Thyroid gland (tissue), 4 donors: ENCODE measurements around the gene IFT81. TPM values are rescaled to one million over a fixed set of nuclear protein-coding genes. Genes with fewer than 3 reads are reported as not detected.

ENCODE experiments used
- DNase-seq, 2 donors: peaks; one replicate each; pipeline ENCODE4 v3.0.0-alpha.2; 2019
- H3K27ac ChIP-seq, 3 donors: fragments of 200-600 bp; sonication (generic); 1 replicate in 2 of 3; 2 replicates in 1 of 3; pipeline ENCODE4 v1.5.1; 2016 to 2019; ENCODE audit warnings: mild to moderate bottlenecking in 1 of 3, moderate library complexity in 1 of 3
- H3K27me3 ChIP-seq: fragments of 200-600 bp; sonication (generic); one replicate; pipeline ENCODE4 v1.5.1; 2019
- H3K36me3 ChIP-seq, 2 donors: fragments of 200-600 bp; sonication (generic); one replicate each; pipeline ENCODE4 v1.5.1; 2016 to 2019
- H3K4me1 ChIP-seq, 2 donors: fragments of 200-600 bp; sonication (generic); one replicate each; pipeline ENCODE4 v1.5.1; 2017 to 2019
- H3K4me3 ChIP-seq, 3 donors: fragments of 200-600 bp; sonication (generic); replicated peaks in 1 of 3; 1 replicate in 2 of 3; 2 replicates in 1 of 3; pipeline ENCODE4 v1.5.1; 2016; ENCODE audit warnings: mild to moderate bottlenecking in 1 of 3
- H3K9me3 ChIP-seq: fragments of 200-600 bp; sonication (generic); one replicate; pipeline ENCODE4 v1.5.1; 2017
- CTCF ChIP-seq, 6 experiments: fragments of 200-600 bp in 3 of 6; fragments of 450-650 bp in 3 of 6; sonication (generic) in 3 of 6; IDR thresholded peaks; one replicate each; pipeline ENCODE4 v1.5.1; 2016 to 2019; ENCODE audit warnings: antibody characterized with exemption in 6 of 6, mild to moderate bottlenecking in 2 of 6, inconsistent platforms in 1 of 6, moderate library complexity in 1 of 6
- POLR2A ChIP-seq, 2 donors: fragments of 450-650 bp; IDR thresholded peaks; one replicate each; pipeline ENCODE4 v1.6.1; 2017; ENCODE audit warnings: antibody characterized with exemption in 2 of 2, mild to moderate bottlenecking in 2 of 2, moderate library complexity in 1 of 2
- WGBS, 2 donors: methylation state at CpG; one replicate each; pipeline ENCODE4 v1.1.5; 2017; 5-methylcytosine and 5-hydroxymethylcytosine counted together
- intact Hi-C: fragments of 100-400 bp; cut with DNase I; formaldehyde crosslinking; loops from one replicate; pipeline ENCODE4 v1.15.1; 2023
- total RNA-seq, 4 donors: library from RNA; depleted of rRNA; stranded (reverse); fragments of >200 nt; gene quantifications; one replicate each; pipeline ENCODE4 v1.2.3, GENCODE V29; 2016

Gene IFT81
- total RNA-seq, 4 donors from 2014 or later, result 21.6 to 36.0 (median 29.5) TPM

GRCh38 chr12:110258466-110258865 is 134.3 kb downstream of the IFT81 start:
- no peaks in the 10 kb centered on the region for H3K36me3 ChIP-seq
- H3K4me3 ChIP-seq, result no peak overlapping the region
- H3K4me1 ChIP-seq, result peaks cover 0 to 8% of the 10 kb centered on the region in 2 donors
- intact Hi-C loops, result no loop called here
- no peak overlapping the region for H3K27ac ChIP-seq
- H3K9me3 ChIP-seq, result no peaks in the 10 kb centered on the region
- H3K27me3 ChIP-seq, result no peaks in the 10 kb centered on the region
- TF ChIP-seq POLR2A (IDR thresholded peaks at IDR 0.05), result no peak
- no peak for TF ChIP-seq CTCF (IDR thresholded peaks at IDR 0.05)
- WGBS, 2 donors, result 93 to 94% methylated on average over 12 of the region's 12 CpGs
- DNase-seq, result no peak

- TF ChIP-seq POLR2A (IDR thresholded peaks at IDR 0.05), result no peak
- TF ChIP-seq CTCF (IDR thresholded peaks at IDR 0.05), result no peak
- no peak overlapping the region for H3K4me3 ChIP-seq
- H3K27ac ChIP-seq, result no peak overlapping the region
- peaks cover 0 to 4% of the 10 kb centered on the region in 2 donors for H3K4me1 ChIP-seq
- no peaks in the 10 kb centered on the region for H3K27me3 ChIP-seq
- no peaks in the 10 kb centered on the region for H3K36me3 ChIP-seq
- no peaks in the 10 kb centered on the region for H3K9me3 ChIP-seq
- DNase-seq, result no peak
- WGBS, 2 donors, result 66 to 82% methylated on average over 17 of the region's 17 CpGs
- intact Hi-C loops, result no loop called here
These were observed 138.6 kb downstream of the IFT81 start for GRCh38 chr12:110262442-110263388.

DNA sequence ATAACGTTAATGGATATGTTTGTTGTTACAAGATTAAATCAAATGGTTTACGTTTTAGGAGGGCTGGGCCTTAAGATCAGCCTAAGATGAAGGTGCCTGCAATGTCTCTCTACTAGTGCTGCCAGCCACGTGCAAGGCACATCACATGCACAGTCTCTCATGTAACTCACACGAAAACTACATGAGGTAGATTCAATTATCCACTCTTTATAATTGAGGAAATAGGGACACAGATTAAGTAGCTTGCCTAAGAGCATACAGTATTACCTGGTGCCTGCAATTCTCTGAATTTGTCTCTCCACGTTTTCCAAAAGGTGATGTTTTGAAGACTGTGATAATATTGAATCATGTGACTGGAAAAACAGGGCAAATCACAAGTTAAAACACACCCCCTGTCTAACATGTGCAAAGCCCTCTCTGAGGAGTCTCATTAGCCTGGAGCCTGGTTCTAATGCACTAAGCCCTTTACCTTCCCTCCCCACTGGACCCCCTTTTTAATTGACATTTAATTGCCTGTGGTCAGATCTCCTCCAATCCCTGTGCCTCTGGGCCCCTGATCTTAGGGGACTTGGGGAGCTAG is 142.3 kb downstream of the IFT81 start:
- Histone ChIP-seq H3K4me3 (no peak overlapping the region), H3K9me3 (no peaks in the 10 kb centered on the region), H3K36me3 (no peaks in the 10 kb centered on the region), H3K27me3 (no peaks in the 10 kb centered on the region), H3K27ac (no peak overlapping the region), H3K4me1 (peaks cover 9 to 22% of the 10 kb centered on the region in 2 donors)
- DNase-seq, result no peak
- WGBS, 2 donors, result 81 to 84% methylated on average over 5 of the region's 5 CpGs
- intact Hi-C loops, result no loop called here
- no peak for TF ChIP-seq CTCF (IDR thresholded peaks at IDR 0.05)
- no peak for TF ChIP-seq POLR2A (IDR thresholded peaks at IDR 0.05)

DNA sequence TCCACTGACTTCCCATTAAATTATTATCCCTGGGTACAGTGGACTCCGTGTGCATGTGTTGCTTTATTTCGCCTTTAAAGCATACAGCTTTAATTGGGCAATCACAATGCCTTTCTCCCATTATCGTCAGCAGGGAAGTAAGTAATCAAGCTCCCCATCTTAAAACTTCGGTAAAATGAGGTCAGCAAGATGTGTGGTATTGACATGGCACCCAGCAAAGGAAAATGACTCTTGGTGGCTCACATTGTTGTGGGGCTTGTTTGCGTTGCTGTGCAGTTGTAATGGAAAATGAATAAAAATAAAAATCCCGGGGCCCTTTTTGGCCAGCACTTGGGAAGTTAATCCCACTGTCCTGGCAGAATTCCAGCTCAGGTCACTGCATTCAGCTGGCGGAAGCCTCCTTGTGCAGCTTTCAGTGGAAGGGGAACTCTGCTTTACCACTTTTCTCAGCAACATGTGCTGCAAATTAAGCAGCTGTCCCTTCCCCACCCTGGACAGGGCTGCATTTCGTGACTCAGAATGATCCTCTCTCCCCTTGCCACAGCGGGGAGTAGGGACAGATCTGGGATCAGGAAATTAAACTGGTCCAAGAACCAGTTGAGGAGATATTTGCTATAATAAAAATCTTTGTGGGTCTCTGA is 142.9 kb downstream of the IFT81 start:
- Histone ChIP-seq H3K4me1 (peaks cover 9 to 22% of the 10 kb centered on the region in 2 donors), H3K4me3 (no peak overlapping the region), H3K36me3 (no peaks in the 10 kb centered on the region), H3K9me3 (no peaks in the 10 kb centered on the region), H3K27me3 (no peaks in the 10 kb centered on the region), H3K27ac (no peak overlapping the region)
- WGBS, 2 donors, result 43 to 54% methylated on average over 9 of the region's 9 CpGs
- TF ChIP-seq CTCF (IDR thresholded peaks at IDR 0.05) (no peak), POLR2A (IDR thresholded peaks at IDR 0.05) (no peak)
- DNase-seq, result no peak
- intact Hi-C loops, result no loop called here

Other genes starting within 250 kb of the IFT81 start
- gene GLTP, start 243.8 kb upstream of the IFT81 start, total RNA-seq, result 10 to 100 TPM; 49.9 to 72.0 (median 60.2) TPM
- 10 to 100 TPM; 16.4 to 25.8 (median 24.3) TPM for gene TCHP, start 224.1 kb upstream of the IFT81 start, total RNA-seq
- 10 to 100 TPM; 54.4 to 69.4 (median 60.1) TPM for gene GIT2, start 128.0 kb upstream of the IFT81 start, total RNA-seq
- 100 to 1,000 TPM; 125 to 167 (median 137) TPM for gene ANKRD13A, start 124.9 kb upstream of the IFT81 start, total RNA-seq
- 10 to 100 TPM; 16.1 to 41.5 (median 21.9) TPM for gene C12orf76, start 75.8 kb upstream of the IFT81 start, total RNA-seq
- 100 to 1,000 TPM; 126 to 220 (median 174) TPM for gene ATP2A2, start 156.9 kb downstream of the IFT81 start, total RNA-seq